HTERT RPE-1 (cell line): ENCODE results near the gene MYLK2.
"Not testable (repeated sequence)": the region's sequence is repeated elsewhere in the genome, so short reads cannot be mapped to it uniquely, and the experiment has no call there.

Experiments
- in situ Hi-C: fragments of 300-500 bp; cut with MboI; formaldehyde crosslinking; loops from 4 replicates; pipeline ENCODE4 v1.14.3; 2020; ENCODE audit warnings: low sequenced_read_pairs

MYLK2 gene

GRCh38 chr20:31815408-31816188, 3.6 kb upstream of the MYLK2 start:
- in situ Hi-C loops = no loop called here

GRCh38 chr20:31816221-31816620, 2.9 kb upstream of the MYLK2 start:
- in situ Hi-C loops = no loop called here

- in situ Hi-C loops = no loop called here
Measured at GRCh38 chr20:31817461-31817860, 1.7 kb upstream of the MYLK2 start.

- in situ Hi-C loops = no loop called here
Measured at GRCh38 chr20:31818376-31818908, 714 bp upstream of the MYLK2 start.

GRCh38 chr20:31820228-31820627, 1.1 kb downstream of the MYLK2 start:
- in situ Hi-C loops = no loop called here

- in situ Hi-C loops = no loop called here
Measured at GRCh38 chr20:31821427-31821826, 2.3 kb downstream of the MYLK2 start.

- in situ Hi-C loops = no loop called here
Measured at GRCh38 chr20:31822421-31823330, 3.5 kb downstream of the MYLK2 start.

GRCh38 chr20:31823360-31824124, 4.4 kb downstream of the MYLK2 start:
- in situ Hi-C loops = no loop called here

GRCh38 chr20:31824125-31824485, 4.9 kb downstream of the MYLK2 start:
- in situ Hi-C loops = no loop called here

- in situ Hi-C loops = no loop called here
Measured at GRCh38 chr20:31824554-31825313, 5.6 kb downstream of the MYLK2 start.

GRCh38 chr20:31826074-31826473, 6.9 kb downstream of the MYLK2 start:
- in situ Hi-C loops = no loop called here

- in situ Hi-C loops = no loop called here
Measured at GRCh38 chr20:31827059-31827458, 7.9 kb downstream of the MYLK2 start.

- in situ Hi-C loops = not testable (repeated sequence)
Measured at GRCh38 chr20:31828016-31828415, 8.9 kb downstream of the MYLK2 start.

- in situ Hi-C loops = no loop called here
Measured at GRCh38 chr20:31829731-31830130, 10.6 kb downstream of the MYLK2 start.

GRCh38 chr20:31830406-31830981, 11.3 kb downstream of the MYLK2 start:
- in situ Hi-C loops = no loop called here

GRCh38 chr20:31831211-31831610, 12.1 kb downstream of the MYLK2 start:
- in situ Hi-C loops = no loop called here

- in situ Hi-C loops = no loop called here
Measured at GRCh38 chr20:31831771-31832306, 12.7 kb downstream of the MYLK2 start.

GRCh38 chr20:31833130-31833930, 14.2 kb downstream of the MYLK2 start:
- in situ Hi-C loops = no loop called here
